Suprapubic skin (tissue), 4 donors: ENCODE results near the gene OR51B4. TPM values are rescaled to one million over a fixed set of nuclear protein-coding genes. Genes with fewer than 3 reads are reported as not detected.

Experiments used
- DNase-seq, 2 donors: peaks; one replicate each; pipeline ENCODE4 v3.0.0-alpha.2; 2019; ENCODE audit warnings: low spot score in 2 of 2
- H3K27ac ChIP-seq: fragments of 200-600 bp; sonication (generic); one replicate; pipeline ENCODE4 v1.5.1; 2019
- H3K27me3 ChIP-seq: fragments of 200-600 bp; sonication (generic); one replicate; pipeline ENCODE4 v1.5.1; 2019
- H3K36me3 ChIP-seq: fragments of 200-600 bp; sonication (generic); one replicate; pipeline ENCODE4 v1.5.1; 2019
- H3K4me1 ChIP-seq: fragments of 200-600 bp; sonication (generic); one replicate; pipeline ENCODE4 v1.5.1; 2019
- H3K4me3 ChIP-seq: fragments of 200-600 bp; sonication (generic); one replicate; pipeline ENCODE4 v1.5.1; 2019; ENCODE audit warnings: mild to moderate bottlenecking
- H3K9me3 ChIP-seq: fragments of 200-600 bp; sonication (generic); one replicate; pipeline ENCODE4 v1.5.1; 2019
- CTCF ChIP-seq, 2 donors: fragments of 200-600 bp in 1 of 2; fragments of 450-650 bp in 1 of 2; sonication (generic) in 1 of 2; IDR thresholded peaks; one replicate each; pipeline ENCODE4 v1.5.1; 2016 to 2019; ENCODE audit warnings: antibody characterized with exemption in 2 of 2, mild to moderate bottlenecking in 1 of 2, moderate library complexity in 1 of 2
- EP300 ChIP-seq: sonication (generic); formaldehyde crosslinking; IDR thresholded peaks from one replicate; pipeline ENCODE4 v1.6.1; 2017; ENCODE audit warnings: antibody characterized with exemption
- POLR2A ChIP-seq, 2 donors: fragments of 450-650 bp; IDR thresholded peaks; one replicate each; pipeline ENCODE4 v1.6.1; 2017; ENCODE audit warnings: antibody characterized with exemption in 2 of 2, mild to moderate bottlenecking in 2 of 2, moderate library complexity in 2 of 2
- POLR2AphosphoS5 ChIP-seq, 3 donors: sonication (generic); formaldehyde crosslinking; IDR thresholded peaks; one replicate each; pipeline ENCODE4 v1.6.1; 2017; ENCODE audit warnings: antibody characterized with exemption in 3 of 3
- WGBS: methylation state at CpG from one replicate; pipeline ENCODE4 v1.1.5; 2018; 5-methylcytosine and 5-hydroxymethylcytosine counted together
- total RNA-seq, 4 donors: library from RNA; depleted of rRNA; stranded (reverse); fragments of >200 nt; gene quantifications; one replicate each; pipeline ENCODE4 v1.1.0, GENCODE V29; 2016

Gene OR51B4
- total RNA-seq, 4 donors from 2014 or later: not detected

GRCh38 chr11:5283086-5283485, 18.7 kb downstream of the OR51B4 start:
- Histone ChIP-seq H3K27ac (no peak overlapping the region), H3K4me1 (no peaks in the 10 kb centered on the region), H3K27me3 (no peaks in the 10 kb centered on the region), H3K36me3 (no peaks in the 10 kb centered on the region), H3K4me3 (no peak overlapping the region), H3K9me3 (no peaks in the 10 kb centered on the region)
- DNase-seq: no peak
- 85% methylated on average over 3 of the region's 3 CpGs for WGBS
- TF ChIP-seq POLR2A (IDR thresholded peaks at IDR 0.05) (no peak), POLR2AphosphoS5 (IDR thresholded peaks at IDR 0.05) (no peak), EP300 (no peak), CTCF (IDR thresholded peaks at IDR 0.05) (no peak)

- no peaks in the 10 kb centered on the region for H3K36me3 ChIP-seq
- H3K27me3 ChIP-seq: no peaks in the 10 kb centered on the region
- no peak for DNase-seq
- no peak overlapping the region for H3K4me3 ChIP-seq
- H3K27ac ChIP-seq: no peak overlapping the region
- 90% methylated on average over 2 of the region's 2 CpGs for WGBS
- no peaks in the 10 kb centered on the region for H3K9me3 ChIP-seq
- TF ChIP-seq EP300: no peak
- no peak for TF ChIP-seq POLR2AphosphoS5 (IDR thresholded peaks at IDR 0.05)
- TF ChIP-seq CTCF (IDR thresholded peaks at IDR 0.05): no peak
- no peak for TF ChIP-seq POLR2A (IDR thresholded peaks at IDR 0.05)
- no peaks in the 10 kb centered on the region for H3K4me1 ChIP-seq
These were observed 19.1 kb downstream of the OR51B4 start for GRCh38 chr11:5282628-5283027.

GRCh38 chr11:5281596-5281995, 20.1 kb downstream of the OR51B4 start:
- no peaks in the 10 kb centered on the region for H3K36me3 ChIP-seq
- no peak overlapping the region for H3K27ac ChIP-seq
- no peak overlapping the region for H3K4me3 ChIP-seq
- no peak for DNase-seq
- no peaks in the 10 kb centered on the region for H3K4me1 ChIP-seq
- no peaks in the 10 kb centered on the region for H3K9me3 ChIP-seq
- no peaks in the 10 kb centered on the region for H3K27me3 ChIP-seq
- no peak for TF ChIP-seq POLR2A (IDR thresholded peaks at IDR 0.05)
- TF ChIP-seq EP300: no peak
- no peak for TF ChIP-seq CTCF (IDR thresholded peaks at IDR 0.05)
- TF ChIP-seq POLR2AphosphoS5 (IDR thresholded peaks at IDR 0.05): no peak

GRCh38 chr11:5280582-5281102, 21.1 kb downstream of the OR51B4 start:
- H3K9me3 ChIP-seq: no peaks in the 10 kb centered on the region
- no peaks in the 10 kb centered on the region for H3K4me1 ChIP-seq
- WGBS: 54% methylated on average over 3 of the region's 3 CpGs
- no peak for DNase-seq
- H3K4me3 ChIP-seq: no peak overlapping the region
- H3K36me3 ChIP-seq: no peaks in the 10 kb centered on the region
- TF ChIP-seq POLR2AphosphoS5 (IDR thresholded peaks at IDR 0.05) (no peak), CTCF (IDR thresholded peaks at IDR 0.05) (no peak), EP300 (no peak), POLR2A (IDR thresholded peaks at IDR 0.05) (no peak)
- H3K27ac ChIP-seq: no peak overlapping the region
- no peaks in the 10 kb centered on the region for H3K27me3 ChIP-seq

- 80% methylated on average over 4 of the region's 4 CpGs for WGBS
- H3K36me3 ChIP-seq: no peaks in the 10 kb centered on the region
- H3K4me1 ChIP-seq: no peaks in the 10 kb centered on the region
- no peak for DNase-seq
- no peaks in the 10 kb centered on the region for H3K27me3 ChIP-seq
- no peak overlapping the region for H3K4me3 ChIP-seq
- no peak for TF ChIP-seq POLR2A (IDR thresholded peaks at IDR 0.05)
- TF ChIP-seq CTCF (IDR thresholded peaks at IDR 0.05): no peak
- TF ChIP-seq EP300: no peak
- TF ChIP-seq POLR2AphosphoS5 (IDR thresholded peaks at IDR 0.05): no peak
- H3K9me3 ChIP-seq: no peaks in the 10 kb centered on the region
- H3K27ac ChIP-seq: no peak overlapping the region
These were observed 22.2 kb downstream of the OR51B4 start for GRCh38 chr11:5279471-5280090.
